GM23338 (cell line): ENCODE results near the gene KRTAP19-2.
A peak's percentile ranks its signal among the peaks of the same experiment; 100 is the strongest.

ENCODE experiments used
- CREB1 ChIP-seq: fragments of 250-450 bp; sonication (Bioruptor Pico); IDR thresholded peaks from 2 replicates; pipeline ENCODE4 v1.5.0; 2020; ENCODE audit warnings: low read depth, mild to moderate bottlenecking, moderate library complexity
- CTCF ChIP-seq, 2 experiments: fragments of 200-600 bp in 1 of 2; sonication (generic) in 1 of 2; conservative IDR thresholded peaks; 2 replicates each; pipeline versions ENCODE4 v1.5.1 to v1.6.1; 2016 to 2017; ENCODE audit warnings: antibody characterized with exemption in 2 of 2, low read depth in 2 of 2, mild to moderate bottlenecking in 2 of 2, moderate library complexity in 1 of 2
- EZH2 ChIP-seq: fragments of 200-600 bp; sonication (generic); IDR thresholded peaks from one replicate; pipeline ENCODE4 v1.8.0; 2017; ENCODE audit warnings: antibody characterized with exemption, mild to moderate bottlenecking, low read depth; ENCODE audit not compliant: unreplicated experiment
- EZH2phosphoT487 ChIP-seq: fragments of 200-600 bp; sonication (generic); IDR thresholded peaks from one replicate; pipeline ENCODE4 v1.8.1; 2018; ENCODE audit warnings: antibody characterized with exemption; ENCODE audit not compliant: unreplicated experiment
- REST ChIP-seq: IDR thresholded peaks from one replicate; pipeline ENCODE4 v1.6.1; 2018; ENCODE audit warnings: antibody characterized with exemption; ENCODE audit not compliant: unreplicated experiment
- STAT1 ChIP-seq: IDR thresholded peaks from one replicate; pipeline ENCODE4 v1.6.1; 2016; ENCODE audit warnings: antibody characterized with exemption; ENCODE audit not compliant: unreplicated experiment
- ZNF331 ChIP-seq: fragments of 250-450 bp; sonication (Bioruptor Pico); IDR thresholded peaks from 2 replicates; pipeline ENCODE4 v1.5.0; 2020; ENCODE audit warnings: low read depth, mild to moderate bottlenecking, moderate library complexity

- peak; percentile 48 to 67 for TF ChIP-seq CTCF (conservative IDR thresholded peaks at IDR 0.05; ENCODE audit: low read depth in 2 of 2)
- no peak for TF ChIP-seq CREB1 (CRISPR knock-in tag)
- TF ChIP-seq STAT1 = no peak
- TF ChIP-seq ZNF331 (CRISPR knock-in tag) = no peak
- TF ChIP-seq REST = no peak
- no peak for TF ChIP-seq EZH2
- no peak for TF ChIP-seq EZH2phosphoT487
Observed at GRCh38 chr21:30444204-30444603, 43.0 kb downstream of the KRTAP19-2 start.
